GM18868 (cell line): ENCODE measurements around the gene F2R.
"Not testable (repeated sequence)": the region's sequence is repeated elsewhere in the genome, so short reads cannot be mapped to it uniquely, and the experiment has no call there.

Source experiments
- ATAC-seq: cut with Tn5 transposase; IDR thresholded peaks from one replicate; pipeline ENCODE4 v1.9.1; 2021; ENCODE audit warnings: mild to moderate bottlenecking, moderate library complexity; ENCODE audit not compliant: unreplicated experiment

Gene F2R

GRCh38 chr5:76717222-76718083 lies 1.5 kb downstream of the F2R start:
- no peak for ATAC-seq

- no peak for ATAC-seq
Observed at GRCh38 chr5:76718381-76718832, 2.5 kb downstream of the F2R start.

GRCh38 chr5:76718880-76719279 lies 3.0 kb downstream of the F2R start:
- no peak for ATAC-seq

- peak; percentile 95 for ATAC-seq
Observed at GRCh38 chr5:76720988-76721569, 5.2 kb downstream of the F2R start.

GRCh38 chr5:76723266-76723665 lies 7.3 kb downstream of the F2R start:
- no peak for ATAC-seq

- ATAC-seq = no peak
Observed at GRCh38 chr5:76723906-76724305, 8.0 kb downstream of the F2R start.

GRCh38 chr5:76724871-76725270 lies 8.9 kb downstream of the F2R start:
- ATAC-seq = no peak

- no peak for ATAC-seq
Observed at GRCh38 chr5:76728965-76729364, 13.0 kb downstream of the F2R start.

GRCh38 chr5:76729373-76730290 lies 13.7 kb downstream of the F2R start:
- no peak for ATAC-seq

GRCh38 chr5:76732405-76733048 lies 16.6 kb downstream of the F2R start:
- ATAC-seq = no peak

GRCh38 chr5:76733049-76733417 lies 17.1 kb downstream of the F2R start:
- ATAC-seq = no peak

- ATAC-seq = no peak
Observed at GRCh38 chr5:76735762-76736545, 20.0 kb downstream of the F2R start.

- ATAC-seq = peak; percentile 44
Observed at GRCh38 chr5:76736679-76737556, 21.0 kb downstream of the F2R start.

- no peak for ATAC-seq
Observed at GRCh38 chr5:76737846-76738245, 21.9 kb downstream of the F2R start.

- not testable (repeated sequence) for ATAC-seq
Observed at GRCh38 chr5:76741506-76741905, 25.6 kb downstream of the F2R start.

GRCh38 chr5:76742583-76742982 lies 26.7 kb downstream of the F2R start:
- ATAC-seq = no peak

- ATAC-seq = no peak
Observed at GRCh38 chr5:76744632-76745031, 28.7 kb downstream of the F2R start.

GRCh38 chr5:76745670-76746069 lies 29.7 kb downstream of the F2R start:
- no peak for ATAC-seq

- no peak for ATAC-seq
Observed at GRCh38 chr5:76746677-76747076, 30.8 kb downstream of the F2R start.
